ENCODE data around the gene HSD3B7. TPM values are rescaled to one million over a fixed set of nuclear protein-coding genes. Genes with fewer than 3 reads are reported as not detected.
A peak's percentile ranks its signal among the peaks of the same experiment; 100 is the strongest.

Gene HSD3B7
- total RNA-seq, 4 donors from 2014 or later: 7.0 to 31.8 (median 29.6) TPM

DNA sequence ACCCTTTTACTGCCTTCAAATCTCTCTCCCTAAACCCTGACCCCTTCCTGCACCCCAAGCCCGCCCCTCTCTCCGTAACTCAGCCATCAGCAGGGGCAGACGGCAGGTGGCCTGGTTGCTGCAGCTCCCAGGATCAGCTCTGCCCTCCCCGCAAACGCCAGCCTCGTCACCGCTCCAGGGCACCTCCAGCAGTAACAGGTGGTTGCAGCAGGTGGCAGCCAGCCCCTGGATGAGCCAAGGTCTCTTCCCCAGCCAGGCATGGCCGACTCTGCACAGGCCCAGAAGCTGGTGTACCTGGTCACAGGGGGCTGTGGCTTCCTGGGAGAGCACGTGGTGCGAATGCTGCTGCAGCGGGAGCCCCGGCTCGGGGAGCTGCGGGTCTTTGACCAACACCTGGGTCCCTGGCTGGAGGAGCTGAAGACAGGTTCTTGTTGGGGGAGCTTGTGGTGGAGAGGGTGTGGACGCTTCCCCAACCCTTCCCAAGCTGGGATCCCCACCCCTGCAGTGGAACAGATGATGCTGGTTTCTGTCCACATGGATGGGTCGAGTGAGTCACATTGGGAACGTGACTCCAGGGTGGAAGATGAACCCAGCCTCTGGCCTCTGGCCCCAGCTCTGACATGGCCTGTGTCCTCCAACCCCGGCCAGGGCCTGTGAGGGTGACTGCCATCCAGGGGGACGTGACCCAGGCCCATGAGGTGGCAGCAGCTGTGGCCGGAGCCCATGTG, 558 bp downstream of the HSD3B7 start:
- H3K4me3 ChIP-seq: peak overlapping the region; percentile 13 to 54 (median 40)
- peaks cover 9 to 12% (median 10%) of the 10 kb centered on the region in 4 donors for H3K4me1 ChIP-seq
- peaks cover 0 to 4% (median under 1%) of the 10 kb centered on the region in 4 donors for H3K36me3 ChIP-seq
- H3K27ac ChIP-seq: peak overlapping the region; percentile 68 to 83 (median 75)
- H3K9me3 ChIP-seq: no peaks in the 10 kb centered on the region
- intact Hi-C loops (cut with DNase I; ENCODE audit: low total_unique reads) (loop anchor here (5.0 kb wide), 1 partner anchor 157 kb away; no protein-coding TSS in a partner anchor), in situ Hi-C loops (cut with MboI; ENCODE audit: low pct_ligation_motif_present in 1 of 4, low pct_unique_long_range_greater_than_20kb in 1 of 4, low sequenced_read_pairs in 3 of 4) (loop anchor here (10.0 to 25.0 kb wide), 6 partner anchors 109 to 879 kb away; partner anchors contain the start of genes COX6A2 (in 2 of the 4), ZNF267 (in 2 of the 4), ZNF843 (in 2 of the 4) and ARMC5 (in 1 of the 4))
- WGBS, 2 donors (ENCODE audit: low coverage in 1 of 2): 46 to 70% methylated on average over 2 to 20 of the region's 20 CpGs
- no peaks in the 10 kb centered on the region for H3K27me3 ChIP-seq
- no peak for TF ChIP-seq POLR2A (IDR thresholded peaks at IDR 0.05)
- TF ChIP-seq CTCF (IDR thresholded peaks at IDR 0.05): no peak
- TF ChIP-seq EP300 (IDR thresholded peaks at IDR 0.05; ENCODE audit: low read depth): no peak
- TF ChIP-seq POLR2AphosphoS5 (IDR thresholded peaks at IDR 0.05): no peak
- peak; percentile 82 for DNase-seq

DNA sequence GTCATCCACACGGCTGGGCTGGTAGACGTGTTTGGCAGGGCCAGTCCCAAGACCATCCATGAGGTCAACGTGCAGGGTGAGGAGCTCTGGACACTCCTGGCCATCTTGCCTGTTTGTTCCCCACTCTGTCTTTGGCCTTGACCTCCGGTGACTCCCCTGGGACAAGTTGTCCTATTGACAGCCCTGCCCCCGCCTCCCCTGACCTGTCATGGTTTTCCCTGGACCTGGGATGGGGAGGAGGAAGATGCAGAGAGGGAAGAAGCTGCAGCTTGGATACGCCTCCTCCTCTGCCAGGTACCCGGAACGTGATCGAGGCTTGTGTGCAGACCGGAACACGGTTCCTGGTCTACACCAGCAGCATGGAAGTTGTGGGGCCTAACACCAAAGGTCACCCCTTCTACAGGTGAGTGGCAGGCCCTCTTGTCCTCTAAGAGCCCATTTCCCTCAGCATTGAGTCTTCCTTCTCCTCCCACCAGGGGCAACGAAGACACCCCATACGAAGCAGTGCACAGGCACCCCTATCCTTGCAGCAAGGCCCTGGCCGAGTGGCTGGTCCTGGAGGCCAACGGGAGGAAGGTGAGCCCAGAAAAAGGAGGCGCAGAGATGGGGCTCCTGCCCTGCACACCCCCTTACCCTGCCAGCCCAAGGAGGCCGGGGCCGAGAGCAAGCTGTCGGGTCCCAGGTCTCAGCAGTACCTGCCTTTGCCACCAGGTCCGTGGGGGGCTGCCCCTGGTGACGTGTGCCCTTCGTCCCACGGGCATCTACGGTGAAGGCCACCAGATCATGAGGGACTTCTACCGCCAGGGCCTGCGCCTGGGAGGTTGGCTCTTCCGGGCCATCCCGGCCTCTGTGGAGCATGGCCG, 1.4 kb downstream of the HSD3B7 start:
- Histone ChIP-seq H3K9me3 (no peaks in the 10 kb centered on the region), H3K27me3 (no peaks in the 10 kb centered on the region), H3K4me1 (peaks cover 9 to 12% (median 10%) of the 10 kb centered on the region in 4 donors), H3K4me3 (no peak overlapping the region), H3K27ac (peak overlapping the region in 1 of 4 donors; percentile 68), H3K36me3 (no peaks in the 10 kb centered on the region)
- DNase-seq: no peak
- in situ Hi-C loops (cut with MboI; ENCODE audit: low pct_ligation_motif_present in 1 of 4, low pct_unique_long_range_greater_than_20kb in 1 of 4, low sequenced_read_pairs in 3 of 4): loop anchor here (10.0 to 25.0 kb wide), 6 partner anchors 108 to 878 kb away; partner anchors contain the start of genes COX6A2 (in 2 of the 4), ZNF267 (in 2 of the 4), ZNF843 (in 2 of the 4) and ARMC5 (in 1 of the 4)
- no peak for TF ChIP-seq POLR2A (IDR thresholded peaks at IDR 0.05)
- no peak for TF ChIP-seq EP300 (IDR thresholded peaks at IDR 0.05; ENCODE audit: low read depth)
- TF ChIP-seq POLR2AphosphoS5 (IDR thresholded peaks at IDR 0.05): no peak
- TF ChIP-seq CTCF (IDR thresholded peaks at IDR 0.05): no peak
- WGBS, 2 donors (ENCODE audit: low coverage in 1 of 2): 91 to 100% methylated on average over 3 to 25 of the region's 29 CpGs
- intact Hi-C loops (cut with DNase I; ENCODE audit: low total_unique reads): loop anchor here (5.0 kb wide), 1 partner anchor 156 kb away; no protein-coding TSS in a partner anchor

- intact Hi-C loops (cut with DNase I; ENCODE audit: low total_unique reads) (loop anchor here (5.0 kb wide), 1 partner anchor 155 kb away; no protein-coding TSS in a partner anchor), in situ Hi-C loops (cut with MboI; ENCODE audit: low pct_ligation_motif_present in 1 of 4, low pct_unique_long_range_greater_than_20kb in 1 of 4, low sequenced_read_pairs in 3 of 4) (loop anchor here (10.0 to 25.0 kb wide), 6 partner anchors 107 to 877 kb away; partner anchors contain the start of genes COX6A2 (in 2 of the 4), ZNF267 (in 2 of the 4), ZNF843 (in 2 of the 4) and ARMC5 (in 1 of the 4))
- DNase-seq: no peak
- Histone ChIP-seq H3K4me1 (peaks cover 9 to 12% (median 10%) of the 10 kb centered on the region in 4 donors), H3K27me3 (no peaks in the 10 kb centered on the region), H3K9me3 (no peaks in the 10 kb centered on the region), H3K4me3 (no peak overlapping the region), H3K27ac (no peak overlapping the region), H3K36me3 (no peaks in the 10 kb centered on the region)
- TF ChIP-seq CTCF (IDR thresholded peaks at IDR 0.05) (no peak), POLR2A (IDR thresholded peaks at IDR 0.05) (no peak), POLR2AphosphoS5 (IDR thresholded peaks at IDR 0.05) (no peak), EP300 (IDR thresholded peaks at IDR 0.05; ENCODE audit: low read depth) (no peak)
- WGBS, 2 donors (ENCODE audit: low coverage in 1 of 2): 94% methylated on average over 30 of the region's 30 CpGs; no CpG with 5 or more reads in 1 of the 2 donors
Measured at GRCh38 chr16:30987581-30988190, 2.7 kb downstream of the HSD3B7 start.
